Fibroblast of lung (primary cell): ENCODE measurements around the gene JPH3.

Experiments used
- CTCF ChIP-seq, 2 donors: IDR thresholded peaks in 1 of 2; conservative IDR thresholded peaks in 1 of 2; 1 replicate in 1 of 2; 2 replicates in 1 of 2; pipeline ENCODE4 v1.5.1; 2011 to 2012; ENCODE audit warnings: low read length in 2 of 2, control low read depth in 1 of 2, inconsistent platforms in 1 of 2, low read depth in 1 of 2, mild to moderate bottlenecking in 1 of 2
- EZH2 ChIP-seq: IDR thresholded peaks from 2 replicates; pipeline ENCODE4 v1.5.1; 2012; ENCODE audit warnings: low read length, control low read depth, mild to moderate bottlenecking; ENCODE audit errors: missing control alignments

DNA sequence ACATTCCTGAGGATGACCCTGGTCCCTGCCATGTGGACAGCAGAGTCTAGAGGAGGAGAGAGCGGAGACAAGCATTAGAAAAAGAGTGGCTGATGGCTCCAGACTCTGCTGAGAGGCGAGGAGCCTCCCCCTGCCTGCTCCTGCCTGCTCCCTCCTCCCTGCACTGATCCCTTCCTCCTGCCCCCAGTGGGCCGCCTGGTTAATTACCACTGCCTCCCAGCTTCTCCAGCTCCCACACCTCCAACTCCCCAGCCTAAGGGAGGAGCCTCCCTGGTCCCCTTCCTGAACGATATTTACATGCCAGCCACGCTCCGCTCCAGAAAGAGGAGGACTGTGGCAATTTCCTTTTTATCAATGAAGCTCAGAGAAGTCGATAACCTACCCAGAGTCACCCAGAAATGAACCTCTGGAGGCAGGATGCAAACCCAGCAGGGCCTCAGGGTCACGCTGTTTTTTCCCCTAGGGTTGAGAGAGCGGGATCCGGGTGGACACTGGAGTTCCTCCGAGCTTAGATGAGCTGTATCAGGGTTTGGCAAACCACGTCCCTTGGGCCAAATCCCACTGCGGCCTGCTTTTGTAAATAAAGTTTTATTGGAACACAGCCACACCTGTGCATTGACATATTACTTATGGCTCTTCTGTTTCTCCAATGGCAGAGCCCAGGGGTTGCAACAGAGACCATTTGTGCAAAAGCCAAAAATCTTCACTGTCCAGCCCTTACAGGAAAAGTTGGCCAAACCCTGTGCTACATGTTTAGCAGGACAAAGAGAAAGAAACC, 27.1 kb upstream of the JPH3 start:
- TF ChIP-seq CTCF (conservative IDR thresholded peaks at IDR 0.05 in 1 of 2, IDR thresholded peaks at IDR 0.05 in 1 of 2; ENCODE audit: low read depth in 1 of 2, low read length in 2 of 2) (no peak), EZH2 (no peak)
